ENCODE results near the gene OSBPL1A.

The OSBPL1A gene

GRCh38 chr18:24276994-24277393, 120.6 kb downstream of the OSBPL1A start:
- no peak for FAIRE-seq
- no peak for DNase-seq (ENCODE audit: insufficient read length, low spot score)
- no peak for TF ChIP-seq POLR2A (IDR thresholded peaks at IDR 0.05; ENCODE audit: low read depth, low read length)

DNA sequence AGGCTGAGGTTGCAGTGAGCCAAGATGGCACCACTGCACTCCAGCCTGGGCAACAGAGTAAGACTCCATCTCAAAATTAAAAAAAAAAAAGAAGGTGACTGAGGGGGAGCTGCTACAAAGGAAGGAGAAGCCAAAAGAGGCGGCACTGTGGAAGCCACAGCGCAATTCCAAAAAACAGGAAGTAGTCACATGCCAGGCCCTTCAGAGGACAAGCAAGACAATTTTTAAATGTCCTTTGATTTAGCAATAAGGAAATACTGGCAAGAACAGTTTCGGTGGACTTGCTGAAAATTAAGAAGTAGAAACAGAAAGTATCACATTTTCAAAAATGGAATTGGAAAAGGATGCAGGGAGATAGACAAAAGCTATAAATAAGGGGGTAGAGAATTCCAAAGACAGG, 122.8 kb downstream of the OSBPL1A start:
- no peak for FAIRE-seq
- no peak for TF ChIP-seq POLR2A (IDR thresholded peaks at IDR 0.05; ENCODE audit: low read depth, low read length)

GRCh38 chr18:24273596-24273995, 124.0 kb downstream of the OSBPL1A start:
- TF ChIP-seq POLR2A (IDR thresholded peaks at IDR 0.05; ENCODE audit: low read depth, low read length), result no peak
- DNase-seq (ENCODE audit: insufficient read length, low spot score), result peak; percentile 30
- FAIRE-seq, result peak; percentile 66

More for the DNA sequence above, 122.8 kb downstream of the OSBPL1A start:
- DNase-seq (ENCODE audit: insufficient read length, low spot score), result no peak

DNA sequence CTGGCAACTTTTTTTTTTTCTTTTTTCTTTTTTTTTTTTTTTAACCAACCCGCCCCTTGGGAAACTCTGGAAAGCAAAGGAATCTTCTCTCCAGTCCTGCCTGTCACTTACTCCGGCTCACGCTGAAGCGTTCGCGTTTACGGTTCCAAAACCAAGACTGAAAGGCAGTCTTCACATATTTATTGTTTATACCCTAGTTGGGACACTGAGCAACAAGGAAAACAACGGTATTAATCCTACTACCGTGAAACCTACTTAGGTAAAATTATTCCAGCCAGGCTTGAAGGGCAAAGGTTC, 125.4 kb downstream of the OSBPL1A start:
- no peak for TF ChIP-seq POLR2A (IDR thresholded peaks at IDR 0.05; ENCODE audit: low read depth, low read length)
- no peak for FAIRE-seq

DNA sequence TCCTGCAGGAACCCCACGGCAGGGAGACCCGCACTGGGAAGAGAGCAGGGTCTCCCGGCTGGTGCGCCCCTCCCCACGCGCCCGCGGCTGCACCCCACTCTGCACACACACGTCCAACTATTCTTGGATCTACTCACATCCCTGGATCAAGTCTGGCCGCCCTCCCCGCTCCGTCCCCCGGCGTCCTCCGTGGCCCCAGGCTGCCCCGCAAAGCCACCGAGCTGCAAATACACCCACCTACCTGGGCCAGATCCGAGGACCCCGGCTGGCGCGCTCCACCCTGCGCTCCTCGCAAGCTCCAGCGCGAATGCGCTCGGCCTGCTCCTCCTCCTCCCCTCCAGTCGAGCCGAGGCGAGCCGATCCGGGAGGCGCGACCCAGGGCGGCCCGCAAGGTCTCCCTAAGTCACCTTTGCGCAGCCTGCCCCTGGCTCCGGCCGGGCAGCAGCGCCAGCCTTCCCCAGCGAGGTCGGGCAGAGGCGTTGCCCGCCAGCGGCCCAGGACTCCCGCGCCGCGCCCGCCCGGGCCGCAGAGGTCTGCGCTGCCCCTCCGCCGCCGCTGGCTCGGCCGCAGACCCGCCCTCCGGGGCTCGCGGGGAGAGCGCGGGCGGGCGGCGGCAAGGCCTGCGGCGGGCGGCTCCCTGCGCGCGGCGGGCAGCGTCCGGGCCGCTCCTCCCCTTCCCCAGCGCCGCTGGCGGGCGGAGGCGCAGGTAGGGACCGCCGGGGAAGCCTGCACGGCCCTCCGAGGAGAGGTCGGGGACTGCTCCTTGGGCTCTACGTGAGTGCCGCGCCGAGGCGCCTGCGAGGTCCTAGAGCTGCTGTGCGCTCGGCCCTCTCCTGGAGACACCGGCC, 126.0 kb downstream of the OSBPL1A start:
- 0 out of 2 replicates have a peak, but pooled peaks have one; percentile 21 for TF ChIP-seq POLR2A (IDR thresholded peaks at IDR 0.05; ENCODE audit: low read depth, low read length)
- DNase-seq (ENCODE audit: insufficient read length, low spot score) (peak; percentile 49), FAIRE-seq (no peak)

More for the DNA sequence above, 125.4 kb downstream of the OSBPL1A start:
- no peak for DNase-seq (ENCODE audit: insufficient read length, low spot score)

DNA sequence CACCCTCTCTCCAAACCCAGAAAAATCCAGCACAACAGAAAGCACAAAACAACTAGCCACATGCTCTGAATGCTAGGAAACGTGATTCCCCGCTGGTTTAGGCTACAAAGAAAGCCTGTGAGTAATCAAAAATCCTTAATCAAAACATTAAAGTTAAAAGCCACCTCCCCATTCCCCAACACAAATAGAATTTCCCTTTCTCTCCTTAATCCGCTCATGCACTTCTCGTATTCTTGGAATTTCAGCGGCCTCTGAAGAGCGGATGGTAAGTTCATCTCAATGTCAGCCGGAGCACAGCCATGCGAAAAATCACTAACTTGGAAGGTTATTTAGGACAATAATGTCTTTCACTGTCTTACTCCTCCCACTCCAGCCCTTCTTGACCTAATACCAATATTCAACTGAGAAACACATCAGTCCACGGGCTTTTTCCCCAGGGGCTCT, 126.7 kb downstream of the OSBPL1A start:
- DNase-seq (ENCODE audit: insufficient read length, low spot score), result peak; percentile 29
- FAIRE-seq, result no peak
- TF ChIP-seq POLR2A (IDR thresholded peaks at IDR 0.05; ENCODE audit: low read depth, low read length), result no peak

DNA sequence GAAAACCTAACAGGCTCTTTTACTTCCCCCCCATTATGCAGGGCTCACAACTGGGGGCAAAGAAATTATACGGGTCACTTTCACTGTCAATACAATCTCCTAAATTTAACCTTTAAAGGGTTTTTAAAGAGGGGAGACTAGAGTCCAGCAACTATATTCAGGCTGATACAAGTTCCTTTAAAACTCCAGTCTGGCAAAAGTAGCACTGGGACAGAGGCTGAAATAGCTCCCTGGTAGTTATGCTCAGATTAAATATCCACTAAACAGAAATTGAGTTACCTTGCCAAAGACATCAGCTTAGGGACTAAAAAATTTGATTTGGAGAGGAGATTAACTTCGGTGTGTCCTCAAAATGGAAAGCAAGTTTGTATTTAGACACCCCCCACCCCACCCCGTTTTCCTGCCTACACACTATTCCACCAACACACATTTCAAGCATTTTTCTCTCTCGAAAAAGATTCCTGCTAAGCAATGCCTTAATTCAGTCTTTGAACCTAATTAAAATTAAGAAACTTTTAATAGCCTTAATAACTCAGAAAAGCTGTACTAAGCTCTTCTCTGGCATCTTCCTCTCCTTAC, 127.2 kb downstream of the OSBPL1A start:
- TF ChIP-seq POLR2A (IDR thresholded peaks at IDR 0.05; ENCODE audit: low read depth, low read length), result no peak
- DNase-seq (ENCODE audit: insufficient read length, low spot score) (no peak), FAIRE-seq (no peak)

GRCh38 chr18:24268784-24269550, 128.7 kb downstream of the OSBPL1A start:
- DNase-seq (ENCODE audit: insufficient read length, low spot score) (no peak), FAIRE-seq (no peak)
- no peak for TF ChIP-seq POLR2A (IDR thresholded peaks at IDR 0.05; ENCODE audit: low read depth, low read length)

GRCh38 chr18:24267878-24268277, 129.7 kb downstream of the OSBPL1A start:
- no peak for TF ChIP-seq POLR2A (IDR thresholded peaks at IDR 0.05; ENCODE audit: low read depth, low read length)
- DNase-seq (ENCODE audit: insufficient read length, low spot score) (no peak), FAIRE-seq (no peak)

- TF ChIP-seq POLR2A (IDR thresholded peaks at IDR 0.05; ENCODE audit: low read depth, low read length), result no peak
- DNase-seq (ENCODE audit: insufficient read length, low spot score), result no peak
- FAIRE-seq, result no peak
Observed at GRCh38 chr18:24266131-24266530, 131.5 kb downstream of the OSBPL1A start.

DNA sequence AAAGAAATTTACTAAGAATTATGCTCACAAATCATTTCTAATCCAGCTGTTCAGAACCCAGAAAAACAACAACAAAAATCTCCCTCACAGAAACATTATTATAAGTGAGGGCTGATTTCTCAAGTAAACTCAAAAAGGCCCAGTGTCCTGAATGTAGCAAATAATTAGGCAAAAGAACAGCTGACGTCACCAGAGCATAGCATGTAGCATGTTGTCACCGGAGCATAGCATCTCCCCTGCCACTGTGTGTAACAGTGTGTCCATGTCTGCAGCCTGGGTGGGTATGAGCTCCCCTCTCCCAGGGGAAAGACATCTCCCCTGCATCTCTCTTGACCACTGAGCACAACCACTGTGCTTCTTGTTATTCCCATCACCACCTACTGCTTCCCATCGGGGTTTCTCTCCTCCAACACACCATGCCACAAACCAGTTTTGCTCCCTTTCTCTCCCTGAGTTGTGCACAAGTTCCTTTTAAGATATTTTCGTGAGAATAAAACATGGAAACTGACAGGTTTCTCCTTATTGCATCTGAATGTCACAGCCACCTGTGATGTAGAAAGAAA, 132.0 kb downstream of the OSBPL1A start:
- FAIRE-seq, result no peak
- no peak for TF ChIP-seq POLR2A (IDR thresholded peaks at IDR 0.05; ENCODE audit: low read depth, low read length)
- no peak for DNase-seq (ENCODE audit: insufficient read length, low spot score)

- no peak for FAIRE-seq
- no peak for TF ChIP-seq POLR2A (IDR thresholded peaks at IDR 0.05; ENCODE audit: low read depth, low read length)
- no peak for DNase-seq (ENCODE audit: insufficient read length, low spot score)
Observed at GRCh38 chr18:24263050-24263449, 134.6 kb downstream of the OSBPL1A start.

DNA sequence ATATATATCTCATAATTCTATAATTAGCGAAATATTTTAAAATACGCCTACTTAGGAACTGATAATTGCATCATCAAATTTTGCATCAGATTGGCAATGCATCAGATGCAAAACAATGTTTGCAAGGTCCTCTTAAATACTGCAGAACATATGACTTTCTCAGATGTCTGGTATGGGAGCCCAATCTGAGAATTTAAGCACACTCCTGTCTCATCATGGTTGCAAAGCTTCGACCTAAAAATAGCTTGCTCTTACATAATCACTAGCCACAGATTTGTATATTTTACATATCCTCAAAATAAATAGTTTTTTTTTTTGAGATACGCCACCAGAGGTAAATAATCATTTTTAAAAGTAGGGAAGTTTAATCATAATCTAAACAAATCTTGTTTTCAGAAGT, 135.5 kb downstream of the OSBPL1A start:
- DNase-seq (ENCODE audit: insufficient read length, low spot score) (no peak), FAIRE-seq (no peak)
- no peak for TF ChIP-seq POLR2A (IDR thresholded peaks at IDR 0.05; ENCODE audit: low read depth, low read length)
